COR-L47 (cell line): Measurements from ENCODE around the gene FARP2.
"Not testable (repeated sequence)": the region's sequence is repeated elsewhere in the genome, so short reads cannot be mapped to it uniquely, and the experiment has no call there.

Experiments used
- DNase-seq: peaks from one replicate; lab custom pipeline; 2025; lab: John Stamatoyannopoulos, UW

The FARP2 gene, protein sequence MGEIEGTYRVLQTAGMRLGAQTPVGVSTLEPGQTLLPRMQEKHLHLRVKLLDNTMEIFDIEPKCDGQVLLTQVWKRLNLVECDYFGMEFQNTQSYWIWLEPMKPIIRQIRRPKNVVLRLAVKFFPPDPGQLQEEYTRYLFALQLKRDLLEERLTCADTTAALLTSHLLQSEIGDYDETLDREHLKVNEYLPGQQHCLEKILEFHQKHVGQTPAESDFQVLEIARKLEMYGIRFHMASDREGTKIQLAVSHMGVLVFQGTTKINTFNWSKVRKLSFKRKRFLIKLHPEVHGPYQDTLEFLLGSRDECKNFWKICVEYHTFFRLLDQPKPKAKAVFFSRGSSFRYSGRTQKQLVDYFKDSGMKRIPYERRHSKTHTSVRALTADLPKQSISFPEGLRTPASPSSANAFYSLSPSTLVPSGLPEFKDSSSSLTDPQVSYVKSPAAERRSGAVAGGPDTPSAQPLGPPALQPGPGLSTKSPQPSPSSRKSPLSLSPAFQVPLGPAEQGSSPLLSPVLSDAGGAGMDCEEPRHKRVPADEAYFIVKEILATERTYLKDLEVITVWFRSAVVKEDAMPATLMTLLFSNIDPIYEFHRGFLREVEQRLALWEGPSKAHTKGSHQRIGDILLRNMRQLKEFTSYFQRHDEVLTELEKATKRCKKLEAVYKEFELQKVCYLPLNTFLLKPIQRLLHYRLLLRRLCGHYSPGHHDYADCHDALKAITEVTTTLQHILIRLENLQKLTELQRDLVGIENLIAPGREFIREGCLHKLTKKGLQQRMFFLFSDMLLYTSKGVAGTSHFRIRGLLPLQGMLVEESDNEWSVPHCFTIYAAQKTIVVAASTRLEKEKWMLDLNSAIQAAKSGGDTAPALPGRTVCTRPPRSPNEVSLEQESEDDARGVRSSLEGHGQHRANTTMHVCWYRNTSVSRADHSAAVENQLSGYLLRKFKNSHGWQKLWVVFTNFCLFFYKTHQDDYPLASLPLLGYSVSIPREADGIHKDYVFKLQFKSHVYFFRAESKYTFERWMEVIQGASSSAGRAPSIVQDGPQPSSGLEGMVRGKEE

DNA sequence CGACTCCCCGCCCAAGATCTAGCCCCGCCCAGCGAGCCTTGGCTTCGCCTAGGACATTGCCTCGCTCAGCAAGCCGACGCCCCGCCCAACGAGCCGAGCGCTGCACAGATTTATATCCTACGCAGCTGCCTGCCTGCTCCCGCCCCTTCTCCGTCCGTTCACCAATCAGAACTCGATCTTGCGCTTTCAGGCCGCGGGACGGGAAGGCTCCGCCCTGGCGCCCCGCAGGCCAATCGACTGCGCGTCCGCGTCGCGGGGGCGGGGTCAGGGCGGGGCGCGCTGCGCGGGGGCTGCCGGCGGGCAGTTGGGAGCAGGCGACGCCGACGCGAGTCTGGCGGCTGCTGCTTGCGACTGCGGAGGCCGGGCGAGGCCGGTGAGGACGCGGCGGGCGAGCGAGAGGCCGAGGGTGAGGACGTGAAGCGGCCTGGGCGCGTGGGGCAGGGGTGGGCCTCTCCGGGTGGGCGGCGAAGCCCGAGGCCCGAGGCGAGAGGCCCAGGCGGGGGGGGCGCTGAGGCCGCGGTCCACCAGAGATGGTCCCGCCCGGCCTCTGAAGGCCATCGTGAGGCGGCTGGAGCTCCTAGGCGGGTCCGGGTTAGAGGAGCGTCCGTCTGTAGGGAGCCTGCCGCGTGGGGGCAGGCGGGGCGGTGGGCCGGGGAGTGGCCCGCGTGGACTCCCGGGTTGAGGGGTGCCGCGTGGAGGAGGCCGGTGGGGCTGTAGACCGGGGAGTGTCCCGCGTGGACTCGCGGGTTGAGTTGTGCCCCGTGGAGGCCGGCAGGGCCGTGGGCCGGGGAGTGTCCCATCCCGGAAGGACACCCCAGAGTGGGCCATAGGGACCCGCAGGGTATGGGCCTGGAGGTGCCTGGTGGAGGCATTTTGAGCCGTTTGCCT is at the start of gene FARP2:
Gene FARP2 (plus strand): TSS at position 303 of the 888 bp plus-strand sequence. CDS start 16,823 bp downstream, outside the sequence.
- DNase-seq: peak; percentile 86

DNA sequence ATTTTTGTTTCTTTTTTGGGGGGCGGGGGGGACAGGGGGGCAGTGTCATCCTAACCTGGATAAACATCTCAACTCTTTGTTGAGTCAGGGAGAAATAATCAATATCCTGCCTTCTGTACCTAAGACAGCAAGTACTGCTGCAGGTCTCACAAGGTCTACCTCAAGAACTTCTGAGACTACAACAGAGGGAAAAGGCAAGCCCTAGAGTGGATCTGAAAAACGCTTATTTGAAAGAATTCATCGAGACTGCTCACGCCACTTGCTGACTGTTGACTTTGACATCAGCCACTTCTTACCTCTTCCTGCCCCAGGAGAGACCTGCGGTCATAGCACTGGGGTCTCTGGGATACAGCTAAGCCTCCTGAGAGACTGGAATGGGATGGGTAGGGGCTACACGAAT is 49.0 kb upstream of the FARP2 start:
- no peak for DNase-seq

DNA sequence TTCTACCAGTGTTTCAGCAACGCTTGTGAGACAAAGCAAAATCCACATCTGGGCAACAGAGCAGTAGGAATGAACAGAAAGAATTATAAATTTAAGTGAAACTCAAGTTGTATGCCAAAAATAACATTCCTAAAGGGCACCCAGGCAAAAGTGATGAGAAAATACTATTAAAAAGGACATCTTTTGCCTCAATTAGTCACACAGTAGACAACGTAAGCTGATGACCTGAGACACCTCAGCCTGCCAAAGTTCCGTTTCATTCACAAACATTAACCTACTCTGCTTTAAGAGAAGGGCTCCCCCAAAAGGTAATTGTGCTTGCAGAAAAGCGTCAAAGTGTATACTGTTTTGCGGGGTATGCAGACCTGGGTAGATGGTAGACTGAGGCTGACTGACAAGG is 47.8 kb upstream of the FARP2 start:
- no peak for DNase-seq

DNA sequence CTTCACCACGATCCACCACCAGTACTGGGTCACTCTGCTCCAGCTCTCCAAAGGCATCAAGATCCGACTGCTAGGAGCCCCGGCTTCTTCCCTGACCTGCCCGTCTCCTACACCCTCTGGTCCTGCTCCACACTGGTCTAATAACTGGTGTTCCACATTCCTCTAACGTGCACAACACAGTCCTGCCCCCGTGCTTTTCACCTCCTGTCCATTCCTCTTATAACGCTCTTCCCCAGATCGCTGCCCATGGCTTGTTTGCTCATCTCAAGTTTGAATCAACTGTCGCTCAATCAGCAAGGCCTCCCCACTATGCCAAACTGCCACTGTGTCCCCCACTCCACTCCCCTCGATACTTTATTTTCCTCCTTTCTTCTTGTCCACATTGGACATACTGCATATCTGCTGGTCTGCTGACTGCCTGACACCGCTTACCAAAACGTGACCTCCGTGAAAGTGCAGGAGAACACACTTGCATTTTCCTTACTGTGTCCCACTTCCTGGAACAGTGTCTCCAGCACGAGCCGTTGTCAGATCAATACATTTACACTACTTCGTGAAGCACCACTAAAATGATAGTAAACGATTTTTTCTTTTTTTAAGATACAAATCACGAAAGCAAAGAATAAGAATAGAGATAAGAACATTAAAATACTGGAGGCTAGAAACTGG is 47.1 kb upstream of the FARP2 start:
- no peak for DNase-seq

DNA sequence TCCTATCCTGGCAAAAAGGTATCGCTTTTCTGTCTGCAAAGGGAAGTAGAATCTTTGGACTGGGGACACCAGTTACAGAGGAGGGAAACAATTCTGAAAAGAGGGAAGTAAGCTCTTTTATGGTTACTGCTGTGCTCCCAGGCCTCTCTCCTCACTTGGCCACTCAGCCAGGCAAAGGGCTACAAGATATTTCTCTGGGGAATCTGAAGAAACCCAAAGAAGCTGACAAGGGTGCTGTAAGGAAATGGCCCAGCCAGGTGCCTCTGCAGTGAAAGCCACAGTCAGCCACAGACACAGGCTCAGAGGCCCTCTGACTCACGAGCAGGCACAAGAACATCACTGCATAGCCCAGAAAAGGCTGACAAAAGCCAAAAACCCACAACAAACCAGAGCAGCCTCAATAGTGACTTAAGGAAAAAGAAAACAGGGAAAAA is 46.4 kb upstream of the FARP2 start:
- no peak for DNase-seq

DNA sequence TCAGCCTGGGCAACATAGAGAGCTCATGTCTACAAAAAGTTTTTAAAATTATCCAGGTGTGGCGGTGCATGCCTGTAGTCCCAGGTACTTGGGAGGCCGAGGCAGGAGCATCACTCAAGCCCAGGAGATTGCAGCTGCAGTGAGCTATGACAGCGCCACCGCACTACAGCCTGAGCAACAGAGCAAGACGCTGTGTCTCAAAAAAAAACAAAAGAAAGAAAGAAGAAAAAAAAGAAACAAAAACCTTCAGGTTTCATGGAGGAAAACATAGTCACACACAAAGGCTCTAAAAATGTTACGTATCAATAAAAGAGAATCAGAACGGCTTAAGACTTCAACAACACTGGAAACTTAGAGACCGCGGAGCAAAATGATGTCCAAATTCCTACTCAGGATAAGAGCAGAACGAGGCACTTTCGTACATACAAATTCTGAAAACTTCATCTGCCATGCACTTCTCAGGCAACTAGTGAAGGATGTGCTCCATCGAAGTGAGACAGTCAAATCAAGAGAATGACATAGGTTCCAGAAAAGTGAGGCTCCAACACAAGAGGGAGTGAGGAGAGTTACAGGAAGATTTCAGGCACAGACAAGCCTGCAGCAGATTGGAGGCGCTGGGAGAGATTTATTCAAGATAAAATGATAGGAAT is 45.0 kb upstream of the FARP2 start:
- no peak for DNase-seq

DNA sequence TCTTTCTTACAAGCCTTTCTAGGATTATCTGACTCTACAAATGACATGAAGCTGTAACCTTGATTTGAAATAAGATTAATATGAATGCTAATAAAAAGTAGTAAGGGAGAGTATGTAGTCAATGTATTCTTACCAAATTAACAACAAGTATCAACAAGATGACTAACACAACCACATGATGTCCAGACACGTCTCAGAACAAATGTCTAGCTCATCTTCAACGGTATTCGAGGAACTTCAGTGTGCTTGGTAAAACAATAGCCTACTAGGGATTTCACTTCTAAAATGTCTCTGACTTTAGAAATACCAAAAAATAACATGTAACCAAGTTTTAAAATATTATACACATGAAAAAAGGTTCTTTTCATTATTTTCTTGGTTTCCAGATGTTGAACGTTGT is 44.0 kb upstream of the FARP2 start:
- no peak for DNase-seq

DNA sequence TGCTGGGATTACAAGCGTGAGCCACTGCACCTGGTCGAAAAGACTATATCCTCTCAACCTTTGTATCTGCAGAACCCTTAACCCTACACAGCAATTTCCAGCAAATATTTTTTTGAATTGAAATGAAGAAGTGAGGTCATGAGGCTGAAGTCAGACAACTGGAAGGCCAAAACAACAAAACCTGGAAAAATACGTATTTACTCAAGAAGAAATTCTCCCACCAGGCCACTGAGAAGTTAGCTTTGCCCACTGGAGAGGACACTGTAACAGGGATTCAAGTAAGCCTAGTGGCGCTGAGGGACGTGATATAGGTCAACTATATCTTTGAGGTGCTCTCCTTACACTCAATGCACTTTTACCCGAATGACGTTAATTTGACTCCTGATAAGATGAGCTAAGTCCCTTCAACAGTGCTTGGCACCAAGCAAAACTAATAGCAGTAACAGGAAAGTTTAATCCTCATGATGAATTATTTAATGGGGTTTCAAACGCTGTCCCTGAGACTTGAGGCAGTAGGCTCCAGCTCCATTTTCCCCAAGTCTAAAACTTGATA is 42.5 kb upstream of the FARP2 start:
- no peak for DNase-seq

DNA sequence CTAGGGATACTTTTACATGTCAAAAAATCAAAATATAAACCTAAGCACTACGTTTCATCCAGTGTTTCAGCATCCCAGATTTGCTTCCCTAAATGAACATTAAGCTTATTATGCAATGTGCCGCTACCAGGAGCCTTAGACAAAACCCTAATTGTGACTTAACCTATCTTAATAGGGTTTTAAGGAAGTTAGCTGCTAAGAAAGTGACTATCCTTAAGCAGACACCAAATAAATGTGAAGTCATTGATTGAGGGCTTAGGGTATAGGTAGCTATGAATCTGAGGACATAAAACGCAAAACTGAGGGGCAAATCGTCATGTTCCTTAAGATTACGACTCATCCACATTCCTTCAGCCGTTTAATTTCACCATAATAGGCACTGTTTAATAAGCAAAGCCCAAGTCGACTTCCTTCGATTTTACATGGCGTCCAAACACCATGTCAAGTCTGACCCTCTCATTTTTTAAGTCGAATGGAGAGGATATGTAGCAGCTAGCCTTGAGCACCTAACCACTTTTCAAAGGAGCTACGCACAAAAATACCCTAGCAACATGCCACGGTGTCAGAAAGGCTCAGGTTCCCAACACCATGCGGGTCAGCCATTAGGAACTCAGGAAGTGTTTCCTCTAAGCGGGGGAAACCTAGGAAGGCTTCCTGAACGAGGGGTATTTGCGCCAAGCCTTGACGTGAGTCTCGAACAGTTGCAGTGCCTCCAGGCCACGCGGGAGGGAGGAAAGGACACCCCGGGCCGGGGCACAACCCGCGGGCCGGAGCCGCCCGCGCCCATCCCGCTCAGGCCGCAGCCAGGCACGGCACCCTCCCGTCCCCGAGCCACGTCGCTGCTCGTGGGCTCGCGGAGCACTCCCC is 41.6 kb upstream of the FARP2 start:
- no peak for DNase-seq

DNA sequence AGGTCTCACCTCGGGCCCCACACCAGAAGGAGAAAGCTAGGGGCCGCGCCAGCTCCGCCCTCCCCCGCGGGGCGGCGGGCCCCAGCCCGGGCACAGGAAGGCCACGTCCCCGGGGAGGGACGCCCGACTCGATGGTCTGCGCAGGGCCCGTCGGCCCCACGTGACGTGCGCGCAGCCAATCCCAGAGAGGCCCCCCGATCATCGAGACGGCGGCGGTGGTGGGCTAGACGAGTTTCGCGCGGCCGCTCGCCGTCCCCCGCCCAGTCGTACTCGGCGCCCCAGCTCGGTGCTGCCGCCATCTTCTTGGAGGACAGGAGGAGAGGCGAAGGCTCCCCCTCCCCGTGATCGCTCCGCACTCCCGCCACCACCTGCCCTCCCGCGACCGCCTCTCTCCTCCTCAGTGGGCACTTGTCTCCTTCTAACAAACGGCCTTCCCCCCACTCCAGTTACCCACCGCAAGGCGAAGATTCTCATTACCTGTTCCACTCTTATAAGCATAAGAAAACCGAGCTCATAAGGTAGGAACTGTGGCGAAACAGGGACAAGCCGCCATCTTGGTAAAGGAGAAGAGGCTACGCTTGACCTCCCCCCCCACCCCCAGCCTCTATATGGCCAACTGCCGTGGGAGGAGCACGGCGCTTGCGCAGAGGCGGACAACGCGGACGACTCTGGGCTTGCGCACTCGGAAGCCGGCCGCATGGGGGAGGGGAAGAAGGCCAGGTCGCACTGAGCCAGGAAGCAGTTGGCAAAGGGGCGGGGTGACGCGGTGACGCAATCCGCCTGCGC is 40.8 kb upstream of the FARP2 start, which contains the start of gene HDLBP:
Gene HDLBP (minus strand): TSS at position 580 of the 786 bp plus-strand sequence. CDS start 48,803 bp downstream, outside the sequence.
- peak; percentile 93 for DNase-seq

DNA sequence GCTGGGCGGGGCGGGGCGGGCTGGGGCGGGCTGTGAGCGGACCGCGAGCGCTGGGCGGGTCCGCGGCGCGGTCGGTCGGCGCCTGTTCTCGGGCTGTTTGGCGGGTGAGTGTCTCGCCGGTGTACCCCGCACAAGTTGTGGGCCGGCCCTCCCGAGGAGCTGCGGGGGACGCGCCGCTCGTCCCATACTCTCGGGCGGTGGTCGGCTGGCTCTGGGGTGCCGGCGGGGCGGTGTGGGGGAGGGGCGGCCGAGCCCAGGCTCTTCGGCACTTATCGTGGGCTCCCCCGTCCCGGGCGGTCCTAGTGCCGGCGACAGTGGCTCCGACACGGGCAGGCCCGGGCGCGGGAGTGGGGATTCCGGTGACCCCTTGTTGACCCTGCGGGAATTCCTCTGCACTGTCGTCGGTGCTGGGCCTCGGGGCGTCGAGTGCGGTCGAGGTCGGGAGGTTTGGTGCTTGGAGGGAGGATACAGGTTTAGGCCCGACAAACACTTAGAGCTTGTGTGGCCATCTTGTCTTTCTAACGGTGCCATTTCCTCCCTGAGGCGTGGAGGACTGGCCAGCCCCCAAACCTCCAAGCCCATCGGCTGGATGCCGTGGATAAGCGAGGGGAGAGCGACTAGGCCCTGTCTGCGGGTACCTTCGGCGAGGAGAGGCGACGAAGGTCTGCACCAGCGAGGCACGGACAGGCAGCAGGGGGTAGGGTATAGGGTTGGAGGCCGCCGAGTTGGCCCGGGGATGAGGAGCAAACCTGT is 40.0 kb upstream of the FARP2 start, which contains the start of gene SEPTIN2:
Gene SEPTIN2 (plus strand): TSS at position 47 of the 753 bp plus-strand sequence. CDS start 8,308 bp downstream, outside the sequence.
- DNase-seq: no peak

DNA sequence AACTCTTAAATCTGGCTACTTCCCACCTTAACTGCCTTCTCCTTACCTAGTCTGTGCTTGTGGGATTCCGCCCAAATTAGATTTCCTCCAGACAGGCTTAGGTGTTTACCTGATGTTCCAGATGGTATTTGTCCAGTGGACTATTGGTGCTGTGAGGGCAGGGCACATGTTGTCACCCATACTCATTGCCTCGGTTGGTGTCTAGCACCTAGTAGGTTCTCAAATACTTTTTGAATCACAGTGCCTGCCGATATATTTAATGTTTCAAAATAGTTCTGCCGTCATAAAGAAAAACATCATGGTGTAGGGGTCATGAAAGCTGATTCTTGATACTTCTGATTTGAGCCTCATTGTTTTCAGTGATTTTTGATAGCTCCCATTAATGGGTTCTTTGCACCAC is 39.3 kb upstream of the FARP2 start:
- no peak for DNase-seq

DNA sequence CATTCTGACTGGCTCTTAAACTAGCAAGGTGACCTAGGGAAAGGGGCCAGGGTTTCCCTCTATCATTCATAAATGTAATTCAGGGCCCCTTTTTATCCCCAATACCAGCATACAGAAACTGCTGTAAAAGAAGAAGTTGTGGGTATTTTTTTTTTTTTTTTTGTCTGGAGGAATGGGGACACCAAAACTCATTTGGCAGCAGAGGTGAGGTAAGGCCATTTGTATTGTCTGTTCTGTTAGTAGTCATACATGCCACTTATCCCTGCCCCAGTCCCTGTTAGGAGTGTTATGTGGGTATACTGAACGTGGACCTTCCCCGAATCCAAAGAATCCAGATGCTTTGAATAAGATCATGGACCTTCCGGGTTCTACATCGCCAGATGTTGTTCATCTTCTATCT is 38.7 kb upstream of the FARP2 start:
- DNase-seq: no peak

DNA sequence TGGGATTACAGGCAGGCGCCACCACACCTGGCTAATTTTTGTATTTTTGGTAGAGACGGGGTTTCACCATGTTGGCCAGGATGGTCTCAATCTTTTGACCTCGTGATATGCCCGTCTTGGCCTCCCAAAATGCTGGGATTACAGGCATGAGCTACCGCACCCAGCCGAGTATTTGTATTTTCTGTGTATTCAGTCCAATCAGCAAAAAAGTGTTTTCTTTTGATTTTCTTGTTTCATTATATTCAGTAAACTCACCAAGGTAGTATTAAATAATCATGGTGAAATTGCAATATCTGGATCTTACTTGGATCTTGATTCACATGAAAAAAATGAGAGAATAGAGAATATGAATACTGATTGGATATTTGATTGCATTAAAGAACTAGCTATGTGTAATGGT is 37.3 kb upstream of the FARP2 start:
- DNase-seq: not testable (repeated sequence)

DNA sequence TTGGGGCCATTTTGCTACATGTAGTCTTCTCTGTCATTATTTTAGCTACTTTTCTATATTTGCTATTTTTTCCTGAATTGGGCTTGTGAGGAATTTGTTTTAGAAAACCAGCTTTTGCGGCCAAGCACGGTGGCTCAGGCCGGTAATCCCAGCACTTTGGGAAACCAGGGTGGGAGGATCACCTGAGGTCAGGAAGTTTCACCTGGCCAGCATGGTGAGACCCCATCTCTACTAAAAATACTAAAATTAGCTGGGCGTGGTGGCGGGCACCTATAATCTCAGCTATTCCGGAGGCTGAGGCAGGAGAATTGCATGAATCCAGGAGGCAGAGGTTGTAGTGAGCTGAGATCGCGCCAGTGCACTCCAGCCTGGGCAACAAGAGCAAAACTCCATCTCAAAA is 35.7 kb upstream of the FARP2 start:
- DNase-seq: no peak

DNA sequence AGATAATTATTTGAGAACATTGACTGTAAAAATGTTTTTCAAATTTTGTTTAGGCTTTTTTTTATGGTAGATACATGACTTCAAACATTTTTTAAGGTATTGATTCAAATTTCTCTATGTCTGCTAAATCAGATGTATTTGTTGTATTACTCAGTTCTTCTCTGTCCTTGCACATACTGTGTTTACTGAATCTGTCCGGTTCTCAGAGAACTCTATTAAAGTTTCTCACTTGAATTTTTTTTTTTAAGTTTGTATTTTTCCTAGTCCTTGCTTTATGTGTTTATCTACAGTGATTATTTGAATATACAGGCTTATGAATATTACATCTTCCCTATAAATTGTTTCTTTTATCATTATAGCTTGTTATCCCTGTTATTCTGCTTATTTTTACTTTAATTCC is 35.1 kb upstream of the FARP2 start:
- no peak for DNase-seq

DNA sequence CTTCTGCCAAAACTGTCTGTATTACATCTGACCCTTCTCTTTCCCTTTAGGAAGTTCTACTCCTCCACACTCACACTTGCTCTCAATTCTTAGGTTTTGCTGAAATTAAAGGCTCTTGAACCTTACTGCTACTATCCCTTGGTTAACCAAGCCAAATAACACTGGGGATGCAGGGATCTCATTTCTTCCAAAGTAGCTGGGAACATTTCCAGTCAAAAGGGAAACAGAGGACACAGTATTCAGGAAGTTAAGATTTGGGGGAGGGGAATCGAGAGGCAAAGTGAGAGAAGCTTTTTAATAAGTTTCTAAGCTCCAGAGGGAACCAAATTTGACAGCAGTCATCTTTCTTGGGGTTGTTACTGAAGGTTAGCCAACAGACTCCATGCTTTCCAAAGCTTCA is 34.2 kb upstream of the FARP2 start:
- no peak for DNase-seq
